SK-N-SH (cell line): ENCODE results near the gene FBXW8.

Experiments
- CHD2 ChIP-seq: fragments of 150-350 bp; IDR thresholded peaks from 2 replicates; pipeline ENCODE4 v1.6.1; 2018; ENCODE audit warnings: low read length; ENCODE audit not compliant: partially characterized antibody
- EP300 ChIP-seq, 2 experiments: IDR thresholded peaks; 2 replicates each; pipeline versions ENCODE4 v1.4.0 to v1.6.1; 2012; ENCODE audit warnings: borderline replicate concordance in 1 of 2, low read depth in 1 of 2, low read length in 1 of 2
- FOXJ3 ChIP-seq: sonication (generic); formaldehyde crosslinking; IDR thresholded peaks from 2 replicates; pipeline ENCODE4 v1.5.1; 2020; ENCODE audit warnings: mild to moderate bottlenecking, missing genetic modification reagents
- POLR2AphosphoS5 ChIP-seq: IDR thresholded peaks from 2 replicates; pipeline ENCODE4 v1.6.1; 2012; ENCODE audit warnings: low read depth, low read length
- TF ChIP-seq, protein P1 (sequence below): fragments of 200-600 bp; sonication (generic); IDR thresholded peaks from 2 replicates; pipeline ENCODE4 v1.6.1; 2017; ENCODE audit warnings: antibody characterized with exemption, mild to moderate bottlenecking, moderate library complexity
- TF ChIP-seq, protein P2 (sequence below): fragments of 150-350 bp; IDR thresholded peaks from 2 replicates; pipeline ENCODE4 v1.6.1; 2017; ENCODE audit warnings: antibody characterized with exemption, low read length, low read depth, borderline replicate concordance

DNA sequence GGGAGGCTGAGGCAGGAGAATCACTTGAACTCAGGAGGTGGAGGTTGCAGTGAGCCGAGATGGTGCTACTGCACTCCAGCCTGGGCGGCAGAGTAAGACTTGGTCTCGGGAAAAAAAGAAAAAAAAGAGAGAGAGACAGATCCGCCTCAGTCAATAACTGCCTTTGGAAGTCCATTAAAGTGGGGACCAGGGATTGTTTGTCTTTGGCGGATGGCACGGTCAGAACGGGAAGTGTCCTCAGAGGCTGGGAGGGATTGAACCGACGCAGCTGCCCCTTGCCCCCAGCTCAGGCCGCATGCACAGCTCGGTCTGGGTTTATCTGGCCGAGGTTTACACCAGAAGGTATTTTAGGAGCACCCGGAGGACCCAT lies 134.0 kb downstream of the FBXW8 start:
- TF ChIP-seq, protein P1, sequence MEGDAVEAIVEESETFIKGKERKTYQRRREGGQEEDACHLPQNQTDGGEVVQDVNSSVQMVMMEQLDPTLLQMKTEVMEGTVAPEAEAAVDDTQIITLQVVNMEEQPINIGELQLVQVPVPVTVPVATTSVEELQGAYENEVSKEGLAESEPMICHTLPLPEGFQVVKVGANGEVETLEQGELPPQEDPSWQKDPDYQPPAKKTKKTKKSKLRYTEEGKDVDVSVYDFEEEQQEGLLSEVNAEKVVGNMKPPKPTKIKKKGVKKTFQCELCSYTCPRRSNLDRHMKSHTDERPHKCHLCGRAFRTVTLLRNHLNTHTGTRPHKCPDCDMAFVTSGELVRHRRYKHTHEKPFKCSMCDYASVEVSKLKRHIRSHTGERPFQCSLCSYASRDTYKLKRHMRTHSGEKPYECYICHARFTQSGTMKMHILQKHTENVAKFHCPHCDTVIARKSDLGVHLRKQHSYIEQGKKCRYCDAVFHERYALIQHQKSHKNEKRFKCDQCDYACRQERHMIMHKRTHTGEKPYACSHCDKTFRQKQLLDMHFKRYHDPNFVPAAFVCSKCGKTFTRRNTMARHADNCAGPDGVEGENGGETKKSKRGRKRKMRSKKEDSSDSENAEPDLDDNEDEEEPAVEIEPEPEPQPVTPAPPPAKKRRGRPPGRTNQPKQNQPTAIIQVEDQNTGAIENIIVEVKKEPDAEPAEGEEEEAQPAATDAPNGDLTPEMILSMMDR = no peak
- TF ChIP-seq EP300 (IDR thresholded peaks at IDR 0.05; ENCODE audit: borderline replicate concordance in 1 of 2, low read depth in 1 of 2, low read length in 1 of 2) (no peak), CHD2 (no peak), FOXJ3 (CRISPR knock-in tag) (no peak), POLR2AphosphoS5 (no peak)
- TF ChIP-seq, protein P2, sequence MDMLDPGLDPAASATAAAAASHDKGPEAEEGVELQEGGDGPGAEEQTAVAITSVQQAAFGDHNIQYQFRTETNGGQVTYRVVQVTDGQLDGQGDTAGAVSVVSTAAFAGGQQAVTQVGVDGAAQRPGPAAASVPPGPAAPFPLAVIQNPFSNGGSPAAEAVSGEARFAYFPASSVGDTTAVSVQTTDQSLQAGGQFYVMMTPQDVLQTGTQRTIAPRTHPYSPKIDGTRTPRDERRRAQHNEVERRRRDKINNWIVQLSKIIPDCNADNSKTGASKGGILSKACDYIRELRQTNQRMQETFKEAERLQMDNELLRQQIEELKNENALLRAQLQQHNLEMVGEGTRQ = no peak
